ENCODE data around the gene KIAA1614. TPM values are rescaled to one million over a fixed set of nuclear protein-coding genes. Genes with fewer than 3 reads are reported as not detected.

KIAA1614 gene
- total and polyA plus RNA-seq, 7 experiments from 2014 or later, result 0.03 to 0.31 (median 0.14) TPM; not detected in 1

GRCh38 chr1:180947499-180947885 is 34.8 kb downstream of the KIAA1614 start:
- peaks cover 0 to 8% (median 1%) of the 10 kb centered on the region in 7 donors for H3K4me1 Mint-ChIP-seq
- ChIA-PET CTCF (no interaction called here), POLR2A (no interaction called here)
- peaks cover 16 to 35% (median 29%) of the 10 kb centered on the region in 5 donors for H3K36me3 Mint-ChIP-seq
- H3K4me3 Mint-ChIP-seq, result no peak overlapping the region
- DNase-seq, result no peak
- H3K4me3 ChIP-seq (ENCODE audit: low read length), result no peak overlapping the region
- no peak for ATAC-seq
- peaks cover 0 to 6% (median 0%) of the 10 kb centered on the region in 5 donors for H3K27me3 Mint-ChIP-seq
- peaks cover 0 to 35% (median 16%) of the 10 kb centered on the region in 11 donors for H3K9me3 Mint-ChIP-seq
- no peak overlapping the region for H3K27ac Mint-ChIP-seq
- no peaks in the 10 kb centered on the region for H3K36me3 ChIP-seq (ENCODE audit: control insufficient read depth in 2 of 3, insufficient read depth in 3 of 3, low read length in 3 of 3)
- H3K9me3 ChIP-seq (ENCODE audit: control insufficient read depth in 2 of 3, low read length in 3 of 3), result peaks cover 0 to 29% (median 3%) of the 10 kb centered on the region in 3 experiments
- H3K27ac ChIP-seq (ENCODE audit: low read depth, low read length), result no peak overlapping the region
- intact Hi-C loops (cut with micrococcal nuclease), result no loop called here
- H3K4me1 ChIP-seq (ENCODE audit: control insufficient read depth in 2 of 2, insufficient read depth in 2 of 2, low read length in 2 of 2), result no peaks in the 10 kb centered on the region
- no peaks in the 10 kb centered on the region for H3K27me3 ChIP-seq (ENCODE audit: control insufficient read depth in 2 of 2, insufficient read depth in 2 of 2, low read length in 2 of 2)

- ChIA-PET POLR2A (interaction anchor here (0.5 kb wide), 1 partner anchor 27 kb away, joined by 3 read pairs; no protein-coding TSS in a partner anchor), CTCF (no interaction called here)
- no peak for DNase-seq
- Histone ChIP-seq H3K36me3 (ENCODE audit: control insufficient read depth in 2 of 3, insufficient read depth in 3 of 3, low read length in 3 of 3) (no peaks in the 10 kb centered on the region), H3K9me3 (ENCODE audit: control insufficient read depth in 2 of 3, low read length in 3 of 3) (peaks cover 0 to 29% (median 3%) of the 10 kb centered on the region in 3 experiments), H3K27ac (ENCODE audit: low read depth, low read length) (no peak overlapping the region), H3K4me3 (ENCODE audit: low read length) (no peak overlapping the region), H3K4me1 (ENCODE audit: control insufficient read depth in 2 of 2, insufficient read depth in 2 of 2, low read length in 2 of 2) (no peaks in the 10 kb centered on the region), H3K27me3 (ENCODE audit: control insufficient read depth in 2 of 2, insufficient read depth in 2 of 2, low read length in 2 of 2) (no peaks in the 10 kb centered on the region)
- Mint-ChIP-seq H3K4me3 (no peak overlapping the region), H3K36me3 (peaks cover 16 to 35% (median 29%) of the 10 kb centered on the region in 5 donors), H3K9me3 (peaks cover 0 to 35% (median 16%) of the 10 kb centered on the region in 11 donors), H3K27ac (no peak overlapping the region), H3K4me1 (peaks cover 0 to 8% (median 1%) of the 10 kb centered on the region in 7 donors), H3K27me3 (peaks cover 0 to 6% (median 0%) of the 10 kb centered on the region in 5 donors)
- ATAC-seq, result no peak
- intact Hi-C loops (cut with micrococcal nuclease), result no loop called here
Observed at GRCh38 chr1:180947901-180948640, 35.4 kb downstream of the KIAA1614 start.

GRCh38 chr1:180948641-180949615 is 36.2 kb downstream of the KIAA1614 start:
- H3K4me1 Mint-ChIP-seq, result peaks cover 0 to 8% (median 4%) of the 10 kb centered on the region in 7 donors
- H3K36me3 Mint-ChIP-seq, result peaks cover 16 to 35% (median 29%) of the 10 kb centered on the region in 5 donors
- ATAC-seq, result no peak
- H3K4me3 Mint-ChIP-seq, result peak overlapping the region in 1 of 10 donors; percentile 17
- Histone ChIP-seq H3K4me1 (ENCODE audit: control insufficient read depth in 2 of 2, insufficient read depth in 2 of 2, low read length in 2 of 2) (no peaks in the 10 kb centered on the region), H3K36me3 (ENCODE audit: control insufficient read depth in 2 of 3, insufficient read depth in 3 of 3, low read length in 3 of 3) (no peaks in the 10 kb centered on the region), H3K9me3 (ENCODE audit: control insufficient read depth in 2 of 3, low read length in 3 of 3) (peaks cover 0 to 29% (median 3%) of the 10 kb centered on the region in 3 experiments), H3K27ac (ENCODE audit: low read depth, low read length) (no peak overlapping the region), H3K27me3 (ENCODE audit: control insufficient read depth in 2 of 2, insufficient read depth in 2 of 2, low read length in 2 of 2) (no peaks in the 10 kb centered on the region), H3K4me3 (ENCODE audit: low read length) (no peak overlapping the region)
- peaks cover 0 to 6% (median 0%) of the 10 kb centered on the region in 5 donors for H3K27me3 Mint-ChIP-seq
- no peak overlapping the region for H3K27ac Mint-ChIP-seq
- CTCF ChIA-PET, result interaction anchor here (0.5 kb wide), 1 partner anchor 1499 kb away, joined by 4 read pairs; no protein-coding TSS in a partner anchor
- no peak for DNase-seq
- POLR2A ChIA-PET, result interaction anchor here (0.6 kb wide), 1 partner anchor 27 kb away, joined by 4 read pairs; no protein-coding TSS in a partner anchor
- H3K9me3 Mint-ChIP-seq, result peaks cover 0 to 35% (median 16%) of the 10 kb centered on the region in 11 donors
- intact Hi-C loops (cut with micrococcal nuclease), result no loop called here

- ChIA-PET CTCF (no interaction called here), POLR2A (interaction anchor here (0.6 kb wide), 1 partner anchor 26 kb away, joined by 4 read pairs; no protein-coding TSS in a partner anchor)
- Mint-ChIP-seq H3K27ac (no peak overlapping the region), H3K27me3 (peaks cover 0 to 6% (median 0%) of the 10 kb centered on the region in 5 donors), H3K4me1 (peaks cover 0 to 12% (median 7%) of the 10 kb centered on the region in 7 donors), H3K4me3 (no peak overlapping the region), H3K9me3 (peaks cover 0 to 35% (median 16%) of the 10 kb centered on the region in 11 donors), H3K36me3 (peaks cover 16 to 33% (median 29%) of the 10 kb centered on the region in 5 donors)
- no peak overlapping the region for H3K4me3 ChIP-seq (ENCODE audit: low read length)
- ATAC-seq, result no peak
- intact Hi-C loops (cut with micrococcal nuclease), result no loop called here
- no peak for DNase-seq
- H3K27ac ChIP-seq (ENCODE audit: low read depth, low read length), result no peak overlapping the region
- no peaks in the 10 kb centered on the region for H3K27me3 ChIP-seq (ENCODE audit: control insufficient read depth in 2 of 2, insufficient read depth in 2 of 2, low read length in 2 of 2)
- H3K36me3 ChIP-seq (ENCODE audit: control insufficient read depth in 2 of 3, insufficient read depth in 3 of 3, low read length in 3 of 3), result no peaks in the 10 kb centered on the region
- H3K9me3 ChIP-seq (ENCODE audit: control insufficient read depth in 2 of 3, low read length in 3 of 3), result peaks cover 0 to 29% (median 3%) of the 10 kb centered on the region in 3 experiments
- H3K4me1 ChIP-seq (ENCODE audit: control insufficient read depth in 2 of 2, insufficient read depth in 2 of 2, low read length in 2 of 2), result peaks cover 0 to 3% of the 10 kb centered on the region in 2 donors
Observed at GRCh38 chr1:180949616-180950000, 36.9 kb downstream of the KIAA1614 start.

DNA sequence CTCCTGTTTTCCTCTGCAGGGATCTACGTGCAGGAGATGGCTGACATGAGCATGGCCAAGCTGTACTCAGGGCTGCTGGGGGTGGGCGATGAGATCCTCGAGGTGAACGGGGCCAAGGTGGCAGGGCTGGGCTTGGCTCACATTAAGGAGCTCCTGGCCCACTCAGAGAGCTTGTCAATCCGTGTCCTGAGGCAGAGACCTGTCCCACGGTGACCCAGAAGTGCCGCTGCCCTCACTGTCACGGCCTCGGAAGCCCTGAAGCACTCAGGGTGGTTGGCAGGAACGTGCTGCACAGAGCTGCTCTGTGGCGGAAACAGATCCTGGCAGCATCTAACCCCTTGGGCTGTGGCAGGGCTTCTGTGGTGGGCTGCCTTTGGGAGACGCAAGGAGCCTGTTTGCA is 37.6 kb downstream of the KIAA1614 start:
- Mint-ChIP-seq H3K27ac (peak overlapping the region in 1 of 9 donors; percentile 12), H3K27me3 (peaks cover 0 to 6% (median 0%) of the 10 kb centered on the region in 5 donors), H3K4me3 (no peak overlapping the region), H3K4me1 (peaks cover 0 to 14% (median 8%) of the 10 kb centered on the region in 7 donors), H3K9me3 (peaks cover 0 to 35% (median 16%) of the 10 kb centered on the region in 11 donors), H3K36me3 (peaks cover 16 to 33% (median 29%) of the 10 kb centered on the region in 5 donors)
- POLR2A ChIA-PET, result no interaction called here
- no peaks in the 10 kb centered on the region for H3K27me3 ChIP-seq (ENCODE audit: control insufficient read depth in 2 of 2, insufficient read depth in 2 of 2, low read length in 2 of 2)
- H3K27ac ChIP-seq (ENCODE audit: low read depth, low read length), result no peak overlapping the region
- intact Hi-C loops (cut with micrococcal nuclease), result loop anchor here in 1 of 2 donors (5.0 kb wide), 1 partner anchor 72 kb away; the partner anchor contains the start of gene STX6
- peaks cover 0 to 6% of the 10 kb centered on the region in 2 donors for H3K4me1 ChIP-seq (ENCODE audit: control insufficient read depth in 2 of 2, insufficient read depth in 2 of 2, low read length in 2 of 2)
- H3K9me3 ChIP-seq (ENCODE audit: control insufficient read depth in 2 of 3, low read length in 3 of 3), result peaks cover 0 to 26% (median 3%) of the 10 kb centered on the region in 3 experiments
- no peaks in the 10 kb centered on the region for H3K36me3 ChIP-seq (ENCODE audit: control insufficient read depth in 2 of 3, insufficient read depth in 3 of 3, low read length in 3 of 3)
- CTCF ChIA-PET, result no interaction called here
- no peak for ATAC-seq
- no peak overlapping the region for H3K4me3 ChIP-seq (ENCODE audit: low read length)
- no peak for DNase-seq

GRCh38 chr1:180951186-180951745 is 38.6 kb downstream of the KIAA1614 start:
- CTCF ChIA-PET, result no interaction called here
- POLR2A ChIA-PET, result no interaction called here
- peaks cover 0 to 6% of the 10 kb centered on the region in 2 donors for H3K4me1 ChIP-seq (ENCODE audit: control insufficient read depth in 2 of 2, insufficient read depth in 2 of 2, low read length in 2 of 2)
- peaks cover 0 to 21% (median 3%) of the 10 kb centered on the region in 3 experiments for H3K9me3 ChIP-seq (ENCODE audit: control insufficient read depth in 2 of 3, low read length in 3 of 3)
- H3K36me3 ChIP-seq (ENCODE audit: control insufficient read depth in 2 of 3, insufficient read depth in 3 of 3, low read length in 3 of 3), result no peaks in the 10 kb centered on the region
- Mint-ChIP-seq H3K4me1 (peaks cover 0 to 14% (median 10%) of the 10 kb centered on the region in 7 donors), H3K27me3 (peaks cover 0 to 6% (median 0%) of the 10 kb centered on the region in 5 donors), H3K27ac (no peak overlapping the region), H3K36me3 (peaks cover 16 to 29% (median 29%) of the 10 kb centered on the region in 5 donors), H3K9me3 (peaks cover 0 to 27% (median 14%) of the 10 kb centered on the region in 11 donors), H3K4me3 (peak overlapping the region in 1 of 10 donors; percentile 38)
- ATAC-seq (no peak), DNase-seq (no peak)
- no peak overlapping the region for H3K4me3 ChIP-seq (ENCODE audit: low read length)
- no peaks in the 10 kb centered on the region for H3K27me3 ChIP-seq (ENCODE audit: control insufficient read depth in 2 of 2, insufficient read depth in 2 of 2, low read length in 2 of 2)
- no peak overlapping the region for H3K27ac ChIP-seq (ENCODE audit: low read depth, low read length)
- intact Hi-C loops (cut with micrococcal nuclease), result loop anchor here in 1 of 2 donors (5.0 kb wide), 1 partner anchor 71 kb away; the partner anchor contains the start of gene STX6

All from naive thymus-derived CD4-positive, alpha-beta T cell (primary cell).